GM12873 (cell line): ENCODE data around the gene AKAIN1.
A peak's percentile ranks its signal among the peaks of the same experiment; 100 is the strongest.

Experiments used
- CTCF ChIP-seq: IDR thresholded peaks from 2 replicates; pipeline ENCODE4 v1.5.1; 2012; ENCODE audit warnings: low read depth, mild to moderate bottlenecking, moderate library complexity, low read length, control low read depth; ENCODE audit not compliant: insufficient read depth; ENCODE audit errors: missing control alignments

The AKAIN1 gene

GRCh38 chr18:5110266-5110665 lies 86.8 kb downstream of the AKAIN1 start:
- TF ChIP-seq CTCF: no peak

DNA sequence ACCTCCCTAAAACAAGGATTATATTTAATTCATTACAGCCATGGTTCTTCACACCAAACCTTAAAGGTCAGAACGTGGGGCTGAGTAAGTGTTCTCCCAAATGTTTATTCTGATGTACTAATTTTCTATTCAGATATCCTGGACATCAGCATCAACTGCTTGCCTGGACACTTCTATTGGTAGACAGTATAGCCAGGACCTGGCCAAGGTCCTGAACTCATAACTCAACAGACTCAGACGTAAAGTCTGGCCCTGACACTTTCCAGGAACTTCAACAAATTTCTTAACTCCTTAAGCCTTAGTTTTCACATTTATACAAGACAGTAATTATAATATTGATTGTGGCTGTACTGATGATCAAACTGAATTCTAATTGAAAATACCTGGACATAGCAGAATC lies 89.1 kb downstream of the AKAIN1 start:
- no peak for TF ChIP-seq CTCF

DNA sequence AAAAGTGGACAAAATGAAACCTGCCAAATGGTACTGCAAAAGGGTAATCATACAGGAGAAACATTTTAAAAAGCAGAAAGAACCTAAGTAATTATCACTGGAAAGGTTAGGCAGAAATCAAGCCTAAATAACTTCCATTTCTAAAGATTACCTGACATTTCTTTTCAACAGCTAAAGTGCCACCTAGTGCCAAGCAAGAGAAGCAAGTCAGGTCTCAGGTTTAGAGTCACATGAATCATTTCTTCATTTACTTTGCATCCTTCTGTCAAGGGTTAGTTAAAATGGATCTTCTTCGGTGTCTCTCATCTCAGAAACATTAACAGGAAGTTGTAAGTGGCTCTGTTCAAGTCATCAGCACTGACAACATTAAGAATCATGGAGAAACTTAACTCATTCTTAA lies 90.3 kb downstream of the AKAIN1 start:
- TF ChIP-seq CTCF: peak; percentile 45

DNA sequence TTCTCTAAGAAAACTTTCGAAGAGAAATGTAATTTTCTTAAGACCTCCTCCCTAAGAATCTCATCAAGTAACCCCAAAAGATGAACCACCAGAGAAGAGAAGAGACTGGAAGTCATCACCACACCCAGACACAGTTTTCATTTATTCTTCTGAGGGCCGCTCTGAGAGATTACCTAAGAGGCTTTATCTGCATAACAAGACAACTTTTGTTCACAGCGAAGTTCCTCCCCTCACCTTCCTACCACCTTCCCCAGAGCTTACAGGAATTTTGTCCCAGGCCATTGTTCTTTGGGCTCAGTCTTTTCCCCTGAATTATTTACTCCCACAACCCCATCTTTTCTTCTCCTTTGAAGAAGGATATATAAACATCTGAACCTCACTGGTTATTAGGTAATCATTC lies 92.8 kb downstream of the AKAIN1 start:
- TF ChIP-seq CTCF: no peak

- TF ChIP-seq CTCF: no peak
These were observed 93.4 kb downstream of the AKAIN1 start for GRCh38 chr18:5103693-5104092.

- no peak for TF ChIP-seq CTCF
These were observed 93.8 kb downstream of the AKAIN1 start for GRCh38 chr18:5103286-5103685.

- TF ChIP-seq CTCF: no peak
These were observed 99.8 kb downstream of the AKAIN1 start for GRCh38 chr18:5097116-5097703.

DNA sequence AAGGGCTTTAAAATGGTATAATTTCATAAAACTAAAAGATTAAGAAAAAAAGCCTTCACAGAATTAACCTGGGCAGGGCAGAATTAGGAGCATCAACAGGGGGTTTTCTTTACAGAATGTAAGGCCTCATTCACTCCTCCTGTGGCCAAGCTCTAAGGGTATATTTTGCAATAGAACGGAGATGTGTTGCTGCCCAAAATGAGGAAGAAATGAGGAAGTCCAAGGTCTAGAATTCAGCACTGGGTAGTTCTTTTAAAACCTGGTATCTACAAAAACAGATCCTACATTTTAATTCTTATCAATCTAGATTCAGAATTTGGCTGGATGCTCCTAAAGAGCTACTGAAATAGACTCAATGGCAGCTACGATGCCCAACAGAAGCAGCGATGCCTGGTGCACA lies 101.8 kb downstream of the AKAIN1 start:
- TF ChIP-seq CTCF: no peak
